RWPE1 (cell line): Measurements from ENCODE around the gene THSD8.
A peak's percentile ranks its signal among the peaks of the same experiment; 100 is the strongest.

Source experiments
- CTCF ChIA-PET: fragments of 350-600 bp; sonication (Branson Sonifier 250); formaldehyde crosslinking; extraction: SDS; loops from one replicate; lab custom pipeline; 2021; lab: Yijun Ruan, JAX
- POLR2A ChIA-PET: fragments of 400-600 bp; formaldehyde crosslinking; extraction: SDS; loops from one replicate; lab custom pipeline; 2020; ENCODE audit warnings: antibody characterized with exemption; ENCODE audit not compliant: low non-redundant PET; lab: Yijun Ruan, JAX
- DNase-seq: peaks from one replicate; pipeline ENCODE4 v3.0.0; 2012; ENCODE audit warnings: low spot score
- H3K27ac ChIP-seq: fragments of 450-650 bp; 2 replicates; pipeline ENCODE4 v1.5.1; 2017
- TF ChIP-seq, protein P1 (sequence below): fragments of 450-650 bp; conservative IDR thresholded peaks from 2 replicates; pipeline ENCODE4 v1.5.1; 2017; ENCODE audit warnings: low read depth, mild to moderate bottlenecking

Gene THSD8

DNA sequence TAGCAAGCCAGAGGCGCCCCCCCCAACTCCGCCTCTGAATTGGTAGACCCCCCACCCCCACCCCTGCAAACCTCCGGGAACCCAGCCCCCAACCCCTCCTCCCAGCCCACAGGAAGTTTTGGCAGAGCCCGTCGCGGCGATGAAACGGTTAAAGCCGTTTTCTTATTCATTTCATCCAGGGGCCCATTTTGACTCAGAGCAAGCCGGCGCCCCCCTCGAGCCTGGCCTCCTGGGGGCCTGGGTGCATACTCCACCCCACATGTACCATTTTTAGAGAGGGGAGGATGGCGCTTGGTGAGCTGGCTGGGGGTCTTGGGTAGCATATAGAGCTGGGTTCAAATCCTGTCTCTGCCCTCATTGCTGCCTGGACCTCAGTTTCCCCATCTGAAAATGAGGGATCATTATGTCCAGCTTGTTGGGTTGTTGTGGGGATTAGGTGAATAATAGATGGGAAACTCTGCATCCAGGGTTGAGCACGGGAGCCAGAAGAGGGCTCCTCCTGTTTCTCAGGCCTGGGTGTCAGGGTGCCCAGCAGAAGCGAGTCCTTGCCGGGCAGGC is 18.5 kb upstream of the THSD8 start:
- H3K27ac ChIP-seq = peak overlapping the region; percentile 100
- peak; percentile 16 for DNase-seq
- ChIA-PET POLR2A (interaction anchor here (1.2 to 1.9 kb wide), 2 partner anchors 8 to 9 kb away, joined by 15 to 16 read pairs; partner anchors contain the start of gene JUNB), CTCF (interaction anchor here (0.5 to 1.4 kb wide), 4 partner anchors 8 to 249 kb away, joined by 3 to 8 read pairs (median 4); partner anchors contain the start of gene JUNB)
- TF ChIP-seq, protein P1, sequence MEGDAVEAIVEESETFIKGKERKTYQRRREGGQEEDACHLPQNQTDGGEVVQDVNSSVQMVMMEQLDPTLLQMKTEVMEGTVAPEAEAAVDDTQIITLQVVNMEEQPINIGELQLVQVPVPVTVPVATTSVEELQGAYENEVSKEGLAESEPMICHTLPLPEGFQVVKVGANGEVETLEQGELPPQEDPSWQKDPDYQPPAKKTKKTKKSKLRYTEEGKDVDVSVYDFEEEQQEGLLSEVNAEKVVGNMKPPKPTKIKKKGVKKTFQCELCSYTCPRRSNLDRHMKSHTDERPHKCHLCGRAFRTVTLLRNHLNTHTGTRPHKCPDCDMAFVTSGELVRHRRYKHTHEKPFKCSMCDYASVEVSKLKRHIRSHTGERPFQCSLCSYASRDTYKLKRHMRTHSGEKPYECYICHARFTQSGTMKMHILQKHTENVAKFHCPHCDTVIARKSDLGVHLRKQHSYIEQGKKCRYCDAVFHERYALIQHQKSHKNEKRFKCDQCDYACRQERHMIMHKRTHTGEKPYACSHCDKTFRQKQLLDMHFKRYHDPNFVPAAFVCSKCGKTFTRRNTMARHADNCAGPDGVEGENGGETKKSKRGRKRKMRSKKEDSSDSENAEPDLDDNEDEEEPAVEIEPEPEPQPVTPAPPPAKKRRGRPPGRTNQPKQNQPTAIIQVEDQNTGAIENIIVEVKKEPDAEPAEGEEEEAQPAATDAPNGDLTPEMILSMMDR = no peak

DNA sequence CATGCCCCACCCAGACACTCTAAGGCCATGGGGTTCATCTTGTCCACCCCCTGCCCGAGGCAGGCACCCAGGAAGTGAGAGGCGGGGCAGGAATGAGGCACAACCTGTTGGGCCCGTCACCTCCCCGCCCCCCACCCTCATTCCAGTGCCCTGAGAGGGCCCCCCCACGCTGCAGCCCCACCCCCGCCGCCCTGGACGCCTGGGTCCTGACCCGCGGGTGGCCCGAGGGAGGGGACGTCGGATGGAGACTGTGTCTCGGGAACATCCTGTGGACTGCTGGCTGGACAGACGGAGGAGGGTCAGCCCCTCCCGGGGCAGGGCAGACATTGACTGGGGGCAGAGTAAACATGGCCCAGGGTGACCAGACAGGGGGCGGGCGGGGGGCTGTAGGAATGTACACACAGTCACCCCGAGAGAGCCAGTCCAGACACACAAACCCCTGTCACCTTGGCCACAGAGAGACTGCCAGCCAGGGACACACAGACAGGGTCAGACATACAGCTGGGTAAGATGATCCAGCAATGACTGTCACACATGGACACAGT is 17.9 kb upstream of the THSD8 start:
- POLR2A ChIA-PET = interaction anchor here (1.9 kb wide), 1 partner anchor 7 kb away, joined by 16 read pairs; the partner anchor contains the start of gene JUNB
- DNase-seq = peak; percentile 82
- TF ChIP-seq, protein P1 = no peak
- CTCF ChIA-PET = no interaction called here
- peak overlapping the region; percentile 100 for H3K27ac ChIP-seq

DNA sequence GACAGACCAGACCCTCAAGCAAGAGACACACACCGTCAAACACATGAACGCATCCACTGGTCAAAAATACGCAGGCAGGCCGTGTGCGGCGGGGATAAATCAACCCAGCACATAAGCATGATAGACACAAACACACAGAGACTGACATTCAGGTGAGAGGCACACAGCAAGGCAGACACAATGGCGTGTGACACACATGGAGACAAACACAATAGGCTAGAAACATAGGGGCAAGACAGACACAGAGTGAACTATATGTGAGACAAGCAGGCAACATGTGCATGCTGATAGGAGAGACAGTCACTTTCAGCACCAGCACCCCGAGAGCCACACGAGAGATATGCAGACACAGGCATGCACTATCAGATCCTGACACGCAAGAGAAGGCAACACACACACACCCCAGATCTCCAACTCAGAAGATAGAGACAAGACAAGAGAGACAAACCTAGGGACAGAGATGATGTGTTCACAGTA is 17.4 kb upstream of the THSD8 start:
- ChIA-PET CTCF (no interaction called here), POLR2A (no interaction called here)
- TF ChIP-seq, protein P1 = no peak

DNA sequence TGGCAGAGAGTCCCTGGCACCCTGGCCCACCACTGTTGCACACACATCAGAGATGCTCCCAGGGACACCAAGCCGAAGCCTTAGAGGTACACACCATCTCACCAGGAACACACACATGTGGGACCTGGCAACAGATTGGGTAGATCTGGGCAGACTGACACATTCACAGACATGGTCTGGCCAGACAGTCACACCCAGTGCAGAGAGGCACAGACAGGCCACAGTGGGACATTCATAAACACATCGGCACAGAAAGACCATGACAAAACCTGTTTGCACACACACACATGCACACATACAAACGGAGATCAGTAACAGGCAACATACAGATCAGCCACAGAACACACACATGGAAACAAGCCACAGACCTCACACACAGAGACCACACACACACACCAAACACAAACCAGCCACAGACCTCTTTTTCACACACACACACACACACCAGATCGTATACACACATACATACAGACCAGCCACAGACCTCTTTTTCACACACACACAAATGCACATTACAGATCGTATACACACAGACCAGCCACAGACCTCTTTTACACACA is 16.9 kb upstream of the THSD8 start:
- H3K27ac ChIP-seq = peak overlapping the region; percentile 100
- ChIA-PET POLR2A (no interaction called here), CTCF (interaction anchor here (1.1 to 1.3 kb wide), 2 partner anchors 8 to 11 kb away, joined by 3 to 5 read pairs; no protein-coding TSS in a partner anchor)
- DNase-seq = no peak
- TF ChIP-seq, protein P1 = no peak

More for the DNA sequence above, 17.4 kb upstream of the THSD8 start:
- H3K27ac ChIP-seq = peak overlapping the region; percentile 100
- DNase-seq = peak; percentile 8

DNA sequence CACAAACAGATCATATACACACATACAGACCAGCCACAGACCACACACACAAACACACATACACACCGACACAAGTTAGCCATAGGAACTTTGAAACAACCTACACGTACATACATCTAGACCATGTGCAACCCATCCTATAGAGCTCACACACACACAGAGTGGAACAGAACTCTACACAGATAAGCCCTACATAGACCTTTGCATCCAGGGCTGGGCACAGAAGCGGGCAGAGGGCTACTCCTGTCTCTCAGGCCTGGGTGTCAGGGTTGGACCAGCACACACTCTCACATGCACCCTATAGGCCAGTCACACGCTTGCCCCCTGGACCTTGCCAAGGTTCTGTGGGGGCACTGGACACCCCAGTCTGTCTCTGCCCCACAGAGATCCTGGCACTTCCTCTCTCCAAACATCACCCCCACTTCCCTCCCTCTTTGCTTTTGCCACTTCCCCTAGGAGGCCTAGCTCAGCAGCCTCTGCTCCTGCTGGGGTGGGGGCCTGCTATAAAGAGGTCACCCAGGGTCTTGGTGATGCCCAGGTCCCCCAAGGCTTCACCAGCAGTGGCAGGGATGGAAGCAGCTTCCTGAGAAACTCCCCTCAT is 16.3 kb upstream of the THSD8 start:
- DNase-seq = no peak
- ChIA-PET CTCF (interaction anchor here (1.1 to 1.3 kb wide), 2 partner anchors 8 to 11 kb away, joined by 3 to 5 read pairs; no protein-coding TSS in a partner anchor), POLR2A (no interaction called here)
- TF ChIP-seq, protein P1 = no peak
- peak overlapping the region; percentile 100 for H3K27ac ChIP-seq
